Hematopoietic multipotent progenitor cell treated with erythropoietin and hydrocortisone succinate and interleukin-3 and kit ligand, for 4 days (in vitro differentiated cells): ENCODE measurements around the gene GSE1.

Source experiments
- DNase-seq: peaks from one replicate; pipeline ENCODE4 v3.0.0-alpha.2; 2015

GSE1 gene

GRCh38 chr16:85662976-85663830, 50.1 kb downstream of the GSE1 start:
- DNase-seq = no peak

DNA sequence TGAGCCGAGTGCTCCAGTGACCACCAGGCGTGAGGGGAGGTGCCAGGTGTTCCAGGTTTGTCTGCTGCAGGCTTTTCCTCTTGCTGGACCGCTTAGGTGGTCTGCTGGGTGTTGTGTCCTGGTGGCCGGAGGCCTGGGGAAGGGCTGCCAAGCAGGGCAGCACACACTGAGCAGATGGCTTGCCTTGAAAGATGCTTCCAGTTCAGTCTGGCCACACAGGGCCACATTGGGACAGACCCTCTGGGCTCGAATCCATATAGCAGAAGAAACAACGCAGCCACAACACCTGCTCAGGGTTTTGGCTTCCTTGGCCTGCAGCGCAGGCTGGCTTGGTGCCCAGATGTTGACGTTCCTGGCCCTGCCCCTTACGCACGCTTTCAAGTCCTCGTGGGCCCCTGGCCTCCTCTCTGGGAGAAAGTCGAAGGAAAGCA, 50.8 kb downstream of the GSE1 start:
- DNase-seq = no peak

- DNase-seq = no peak
These were observed 51.7 kb downstream of the GSE1 start for GRCh38 chr16:85664580-85665372.

DNA sequence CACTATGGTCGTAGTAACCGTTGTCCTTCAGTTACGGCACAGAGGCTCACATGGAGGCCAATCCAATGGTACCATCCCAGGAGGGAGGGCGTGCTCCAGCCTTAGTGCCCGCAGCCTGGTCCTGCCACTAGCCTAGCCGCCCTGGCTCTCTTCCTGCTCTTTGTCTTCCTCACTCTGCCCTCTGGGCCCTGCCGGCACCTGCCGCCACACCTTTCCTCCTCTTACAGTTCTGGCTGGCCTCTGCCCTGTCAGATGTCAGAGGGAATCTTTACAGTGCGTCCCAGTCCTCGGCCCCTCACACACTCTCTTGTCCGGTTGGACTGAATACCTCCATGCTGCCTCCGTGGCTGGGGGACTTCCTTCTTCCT, 52.2 kb downstream of the GSE1 start:
- DNase-seq = no peak

GRCh38 chr16:85665929-85666328, 52.8 kb downstream of the GSE1 start:
- no peak for DNase-seq

DNA sequence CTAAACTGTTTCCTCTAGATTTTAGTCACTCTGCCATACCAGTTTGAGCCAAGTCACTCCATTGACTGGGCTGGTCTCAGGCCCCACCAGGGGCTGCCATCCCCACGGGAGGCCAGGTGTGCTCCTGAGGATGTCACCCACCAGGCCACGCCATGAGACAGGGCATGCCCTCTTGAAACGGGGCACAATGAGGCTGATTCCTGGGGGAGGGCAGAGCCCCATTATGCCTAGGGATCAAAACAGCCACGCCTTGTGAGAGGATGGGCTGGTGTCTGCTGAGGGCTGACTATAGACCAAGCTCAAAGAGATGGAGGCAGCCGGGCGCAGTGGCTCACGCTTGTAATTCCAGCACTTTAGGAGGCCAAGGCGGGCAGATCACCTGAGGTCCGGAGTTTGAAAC, 54.1 kb downstream of the GSE1 start:
- DNase-seq = no peak

DNA sequence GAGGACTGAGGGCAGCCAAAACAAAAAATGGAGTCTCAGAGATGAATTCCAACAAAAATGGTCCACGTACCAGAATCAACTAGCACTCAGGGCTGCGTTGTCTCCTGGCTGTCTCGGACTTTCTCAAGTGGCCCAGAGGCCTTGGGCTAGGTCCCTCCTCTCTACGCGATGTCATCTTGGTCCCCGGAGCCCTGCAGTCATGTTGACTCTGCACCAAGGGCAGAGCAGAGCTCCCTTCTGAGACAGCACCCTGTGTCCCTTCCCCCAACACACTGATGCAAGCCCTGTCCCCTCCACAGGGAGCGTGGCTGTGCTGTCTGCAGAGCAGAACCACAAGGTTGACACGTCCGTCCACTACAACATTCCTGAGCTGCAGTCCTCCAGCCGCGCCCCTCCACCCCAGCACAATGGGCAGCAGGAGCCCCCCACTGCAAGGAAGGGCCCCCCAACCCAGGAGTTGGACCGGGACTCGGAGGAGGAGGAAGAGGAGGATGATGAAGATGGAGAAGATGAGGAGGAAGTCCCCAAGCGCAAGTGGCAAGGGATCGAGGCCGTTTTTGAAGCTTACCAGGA, 54.8 kb downstream of the GSE1 start:
- DNase-seq = no peak

DNA sequence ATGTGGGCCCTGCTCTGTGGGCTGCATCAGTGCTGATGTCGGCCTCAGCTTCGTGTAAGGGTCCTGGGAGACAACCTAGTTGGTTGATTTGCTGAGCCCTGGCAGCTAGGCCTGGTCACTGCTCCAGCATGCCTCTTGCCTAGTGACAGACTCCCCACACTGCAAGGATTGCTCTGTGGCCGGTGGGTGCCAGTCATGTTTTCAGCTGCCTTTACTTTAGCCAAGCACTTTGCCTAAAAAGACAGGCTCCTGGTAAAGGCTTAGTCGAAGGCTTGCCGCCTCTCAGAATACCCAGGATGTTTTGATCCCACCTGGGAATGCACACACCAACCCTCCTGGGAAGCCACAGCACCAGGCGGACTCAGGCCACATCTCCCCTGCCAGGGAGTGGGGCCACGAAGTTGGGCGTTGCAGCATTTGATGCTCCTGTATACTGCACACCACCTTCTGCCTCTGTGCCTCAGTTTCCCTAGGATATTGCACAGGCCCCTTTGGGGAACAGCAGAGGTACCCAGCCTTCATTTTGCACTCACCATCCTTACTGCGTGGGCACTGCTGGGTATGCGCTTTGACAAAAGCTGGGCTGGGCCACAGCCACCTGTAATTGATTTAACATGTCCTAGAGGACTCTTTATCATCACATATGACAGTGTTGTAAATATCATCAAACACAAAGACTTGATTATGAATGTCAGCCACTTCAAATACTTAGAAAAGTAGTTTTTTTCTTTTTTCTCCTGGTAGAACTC, 55.7 kb downstream of the GSE1 start:
- DNase-seq = no peak

GRCh38 chr16:85670840-85671239, 57.7 kb downstream of the GSE1 start:
- DNase-seq = no peak

- peak; percentile 94 for DNase-seq
These were observed 60.7 kb downstream of the GSE1 start for GRCh38 chr16:85673529-85674417.

GRCh38 chr16:85674418-85674755, 61.3 kb downstream of the GSE1 start:
- DNase-seq = no peak

DNA sequence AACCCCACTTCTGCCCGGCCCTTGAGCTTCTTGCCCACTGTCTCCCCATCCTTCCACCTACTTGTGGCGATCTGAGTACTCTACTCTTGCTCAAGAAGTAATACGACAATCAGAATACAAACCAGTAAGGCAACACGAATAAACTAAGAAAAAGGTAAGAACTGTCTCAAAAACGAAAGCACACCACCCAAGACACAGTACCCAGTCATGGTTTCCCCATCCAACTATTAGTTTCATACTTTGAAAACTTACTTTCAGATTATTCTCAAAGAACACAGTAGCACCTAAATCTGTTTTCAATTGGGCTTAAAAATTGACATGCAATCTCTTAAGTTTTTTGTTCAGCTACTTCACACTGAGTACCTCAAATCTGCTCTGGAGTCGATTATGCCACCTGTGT, 61.7 kb downstream of the GSE1 start:
- no peak for DNase-seq

DNA sequence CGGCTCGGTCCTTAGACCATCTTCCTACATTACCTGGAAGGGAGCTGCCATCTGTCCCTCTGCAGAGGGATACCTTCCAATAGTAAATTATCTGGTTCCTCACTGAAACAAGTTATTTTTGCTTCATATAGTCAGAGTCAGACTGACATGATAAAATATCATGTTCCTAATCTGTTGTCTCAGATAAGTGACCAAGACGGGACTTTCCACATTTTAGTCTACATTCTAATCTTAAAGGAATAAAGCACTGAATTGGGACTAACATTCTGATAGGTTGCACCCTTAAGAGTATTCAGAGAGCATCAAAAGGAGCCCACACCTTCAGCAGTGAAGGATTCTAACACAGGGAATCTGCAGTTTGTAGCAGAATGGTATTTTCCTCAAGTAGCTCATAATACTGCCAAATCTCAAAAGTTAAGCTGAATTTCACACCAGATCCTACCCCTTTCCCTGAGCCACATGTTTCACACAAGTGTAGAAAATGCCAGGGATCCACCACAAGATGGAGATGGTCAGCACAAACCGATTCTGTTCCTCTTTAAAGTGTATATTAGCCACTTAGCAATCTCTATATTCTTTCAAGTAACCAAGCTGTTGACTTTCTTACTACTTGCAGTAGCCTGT, 62.2 kb downstream of the GSE1 start:
- DNase-seq = peak; percentile 73

DNA sequence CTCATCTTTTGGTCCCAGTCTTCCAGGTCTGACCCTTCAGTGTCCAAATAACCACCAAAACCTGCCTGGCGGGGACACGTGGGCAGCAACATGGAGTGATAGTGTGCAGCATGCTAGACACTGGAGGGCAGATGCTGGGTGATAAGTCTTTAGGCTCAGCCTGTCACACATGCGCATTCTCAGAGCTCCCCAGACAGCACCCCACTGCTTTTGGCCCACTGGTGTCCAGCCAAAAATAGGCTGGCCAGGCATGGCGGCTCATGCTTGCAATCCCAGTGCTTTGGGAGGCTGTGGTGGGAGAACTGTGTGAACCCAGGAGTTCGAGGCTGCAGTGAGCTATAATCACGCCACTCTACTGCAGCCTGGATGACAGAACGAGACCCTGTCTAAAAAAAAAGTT, 63.3 kb downstream of the GSE1 start:
- DNase-seq = peak; percentile 55

DNA sequence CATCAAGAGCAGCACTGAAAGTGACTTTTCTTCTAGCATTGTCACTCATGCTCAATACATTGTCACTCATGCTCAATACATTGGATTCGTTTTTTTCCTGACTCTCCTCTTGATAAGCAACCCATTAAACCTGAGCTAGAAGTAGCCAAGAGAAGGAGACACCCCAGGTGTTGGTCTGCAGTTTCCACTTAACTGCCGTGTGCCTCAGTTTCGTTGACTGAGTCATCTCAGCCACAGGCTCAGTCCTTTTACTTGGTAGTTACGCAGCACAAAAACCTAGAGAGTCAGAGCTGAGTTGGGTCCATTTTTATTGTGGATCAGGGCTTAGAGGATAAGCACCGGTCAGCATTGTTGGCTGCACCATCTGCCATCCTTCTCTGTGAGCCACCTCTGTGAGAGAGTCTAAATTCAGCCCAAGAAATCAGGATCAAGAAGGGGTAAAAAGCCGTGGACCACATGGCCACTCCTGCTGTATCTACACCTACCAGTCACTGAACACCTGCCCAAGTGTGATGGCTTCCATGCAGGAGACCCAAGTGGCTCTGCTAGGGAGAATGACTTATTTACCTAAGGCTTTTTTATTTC, 64.4 kb downstream of the GSE1 start:
- DNase-seq = no peak

GRCh38 chr16:85678016-85678415, 64.9 kb downstream of the GSE1 start:
- no peak for DNase-seq

DNA sequence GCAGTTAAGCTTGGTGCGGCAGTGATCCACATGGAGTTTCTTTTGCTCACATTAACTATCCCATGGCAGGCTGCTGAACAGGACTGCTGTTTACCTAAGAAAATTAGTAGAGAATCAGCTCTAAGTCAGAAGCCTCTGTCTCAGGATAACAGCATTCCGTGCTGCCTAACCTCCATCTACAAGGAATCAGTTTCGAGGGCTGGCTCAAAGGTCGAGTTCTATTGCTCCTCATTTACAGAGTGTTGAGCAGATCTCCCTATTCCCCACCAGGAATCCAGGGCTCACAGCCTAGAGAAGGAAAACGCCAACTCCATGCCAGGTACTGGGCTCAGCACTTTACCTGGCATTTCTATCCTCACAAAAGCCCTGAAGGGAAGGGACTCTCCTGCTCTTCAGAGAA, 65.7 kb downstream of the GSE1 start:
- DNase-seq = no peak

DNA sequence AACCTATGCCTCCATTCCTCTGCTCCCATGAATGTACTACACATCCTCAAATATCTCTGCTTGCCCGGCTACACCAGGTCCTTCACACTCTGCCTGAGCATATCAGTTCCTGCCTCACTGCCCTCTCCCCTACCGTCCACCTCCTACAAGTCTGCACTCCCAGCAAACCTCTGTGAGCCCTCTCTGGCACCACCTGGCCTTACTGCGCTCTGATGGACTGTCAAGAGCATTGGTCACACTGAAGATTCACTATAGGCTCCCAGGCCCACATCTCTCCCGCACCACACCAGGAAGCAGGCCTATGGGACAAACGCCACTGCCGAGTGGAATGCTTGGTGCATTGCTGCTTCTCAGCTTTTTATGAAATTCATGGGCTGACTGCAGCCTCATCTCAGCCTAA, 66.7 kb downstream of the GSE1 start:
- DNase-seq = no peak

- no peak for DNase-seq
These were observed 67.3 kb downstream of the GSE1 start for GRCh38 chr16:85680352-85680944.

DNA sequence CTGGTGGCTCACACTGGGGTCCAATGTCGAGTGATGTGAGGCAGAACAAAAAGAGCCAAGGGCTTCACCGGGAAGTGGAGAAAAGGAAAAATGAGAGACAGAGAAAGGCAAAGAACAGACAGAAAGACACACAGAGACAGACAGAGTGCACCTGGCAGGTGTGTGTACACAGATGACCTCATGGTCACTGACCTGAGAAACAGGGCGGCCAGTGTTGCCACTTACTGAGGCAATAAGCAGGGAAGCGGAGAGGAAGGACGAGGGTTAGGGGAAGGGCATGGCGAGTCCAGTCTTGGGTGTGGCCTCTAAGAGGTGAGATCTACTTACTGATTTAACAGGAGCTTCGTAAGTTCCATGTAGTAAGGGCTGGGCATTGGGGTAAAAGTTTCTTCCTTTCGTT, 68.1 kb downstream of the GSE1 start:
- DNase-seq = no peak

DNA sequence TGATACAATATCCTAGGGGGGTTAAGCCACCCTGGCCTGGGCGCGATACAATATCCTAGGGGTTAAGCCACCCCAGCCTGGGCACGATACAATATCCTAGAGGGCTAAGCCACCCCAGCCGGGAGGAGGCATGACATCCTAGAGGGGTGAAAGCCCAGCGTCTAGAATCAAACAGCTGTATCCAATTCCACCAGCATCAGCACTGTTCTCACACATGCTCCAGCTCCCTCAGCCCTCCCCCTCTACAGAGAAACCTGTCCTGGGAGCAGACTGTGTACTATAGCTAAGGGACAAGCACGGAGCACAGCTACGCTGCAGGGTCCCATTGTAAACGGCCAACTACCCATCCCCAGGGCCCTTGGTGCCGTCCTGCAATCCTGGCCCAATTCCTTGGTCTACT, 69.4 kb downstream of the GSE1 start:
- no peak for DNase-seq
